ENCODE results near the gene BEX4. TPM values are rescaled to one million over a fixed set of nuclear protein-coding genes. Genes with fewer than 3 reads are reported as not detected.

Gene BEX4
- total and polyA plus RNA-seq, 10 of the 15 experiments (the other 5 are each of a cell fraction or from before 2014, with no cell fraction given): 0.76 to 3.3 (median 2.2) TPM

DNA sequence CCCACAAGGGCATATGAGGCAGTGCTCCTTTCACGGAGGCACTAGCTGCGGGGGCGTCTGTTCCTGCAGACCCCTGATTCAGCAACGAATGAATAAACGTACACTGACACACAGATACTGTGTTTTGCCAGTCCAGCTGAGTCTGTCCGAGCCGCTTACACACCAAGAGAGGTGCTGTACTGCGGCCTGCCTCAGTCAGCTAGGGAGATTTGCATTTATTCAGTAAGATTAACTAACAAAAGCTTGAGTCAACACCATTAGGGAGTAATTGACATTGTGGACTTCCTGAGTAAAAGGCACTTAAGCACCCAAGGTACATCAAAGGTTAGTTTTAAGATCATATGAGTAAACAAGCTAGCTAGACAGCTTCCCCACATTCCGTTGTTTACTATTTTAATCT, 31.0 kb upstream of the BEX4 start (continued):
- TF ChIP-seq, protein P1, sequence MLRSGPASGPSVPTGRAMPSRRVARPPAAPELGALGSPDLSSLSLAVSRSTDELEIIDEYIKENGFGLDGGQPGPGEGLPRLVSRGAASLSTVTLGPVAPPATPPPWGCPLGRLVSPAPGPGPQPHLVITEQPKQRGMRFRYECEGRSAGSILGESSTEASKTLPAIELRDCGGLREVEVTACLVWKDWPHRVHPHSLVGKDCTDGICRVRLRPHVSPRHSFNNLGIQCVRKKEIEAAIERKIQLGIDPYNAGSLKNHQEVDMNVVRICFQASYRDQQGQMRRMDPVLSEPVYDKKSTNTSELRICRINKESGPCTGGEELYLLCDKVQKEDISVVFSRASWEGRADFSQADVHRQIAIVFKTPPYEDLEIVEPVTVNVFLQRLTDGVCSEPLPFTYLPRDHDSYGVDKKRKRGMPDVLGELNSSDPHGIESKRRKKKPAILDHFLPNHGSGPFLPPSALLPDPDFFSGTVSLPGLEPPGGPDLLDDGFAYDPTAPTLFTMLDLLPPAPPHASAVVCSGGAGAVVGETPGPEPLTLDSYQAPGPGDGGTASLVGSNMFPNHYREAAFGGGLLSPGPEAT (IDR thresholded peaks at IDR 0.05; ENCODE audit: low read depth): no peak
- no peak for TF ChIP-seq ESRRA (IDR thresholded peaks at IDR 0.05; ENCODE audit: low read length)
- TF ChIP-seq ATF7 (IDR thresholded peaks at IDR 0.05; ENCODE audit: low read depth): no peak
- no peak for TF ChIP-seq ZBTB11 (CRISPR knock-in tag; IDR thresholded peaks at IDR 0.05)
- TF ChIP-seq HDGF (IDR thresholded peaks at IDR 0.05): no peak

- intact Hi-C loops (cut with micrococcal nuclease; ENCODE audit: unreplicated experiment): no loop called here
- no peaks in the 10 kb centered on the region for H3K79me2 ChIP-seq (ENCODE audit: control insufficient read depth, insufficient read depth, low read length)
- CTCF ChIA-PET: no interaction called here
- H3K4me3 ChIP-seq: no peak overlapping the region
- DNase-seq (ENCODE audit: low read depth, low spot score): no peak
- no peaks in the 10 kb centered on the region; a peak in 1 of 4 replicates for H3K27me3 ChIP-seq (replicated peaks in 1 of 2; ENCODE audit: control insufficient read depth in 2 of 2, insufficient read depth in 2 of 2, low read length in 1 of 2)
- H3K9me3 ChIP-seq (replicated peaks; ENCODE audit: control insufficient read depth, insufficient read depth, low read length): no peaks in the 10 kb centered on the region
- 0% methylated on average over 1 of the region's 1 CpG for WGBS (ENCODE audit: insufficient coverage, insufficient replicate concordance, low lambda C conversion rate, missing lambda C conversion rate)
- RAD21 ChIA-PET (ENCODE audit: unreplicated experiment): no interaction called here
- no peak overlapping the region for H3K4me2 ChIP-seq (ENCODE audit: control insufficient read depth, insufficient read depth)
- no peaks in the 10 kb centered on the region for H3K36me3 ChIP-seq (ENCODE audit: control insufficient read depth in 2 of 2, insufficient read depth in 2 of 2, low read length in 1 of 2)
- TF ChIP-seq SMAD1 (IDR thresholded peaks at IDR 0.05; ENCODE audit: low read depth, partially characterized antibody) (no peak), ZBED1 (IDR thresholded peaks at IDR 0.05; ENCODE audit: borderline replicate concordance) (no peak), IKZF2 (IDR thresholded peaks at IDR 0.05) (no peak)
- SMC1A ChIA-PET (ENCODE audit: uncharacterized antibody, unreplicated experiment): no interaction called here
- POLR2A ChIA-PET: no interaction called here
- no peak for ATAC-seq
- no peak overlapping the region for H2AFZ ChIP-seq (ENCODE audit: control insufficient read depth, low read depth, low read length)
- no peaks in the 10 kb centered on the region for H4K20me1 ChIP-seq (ENCODE audit: control insufficient read depth, insufficient read depth)
- H3K4me1 ChIP-seq (ENCODE audit: control insufficient read depth, insufficient read depth, low read length): no peaks in the 10 kb centered on the region
- no peak overlapping the region for H3K9ac ChIP-seq (ENCODE audit: control insufficient read depth, insufficient read depth, low read length)
- no peak for FAIRE-seq
- in situ Hi-C loops (cut with MboI): loop anchor here (25.0 kb wide), 1 partner anchor 1051 kb away; the partner anchor contains the start of genes TCEAL2 and TCEAL6
- BruUV-seq (replicated peaks): no TSS peak
- H3K27ac ChIP-seq (ENCODE audit: control insufficient read depth, insufficient read depth): no peak overlapping the region
Observed at GRCh38 chrX:103187953-103188475, 26.9 kb upstream of the BEX4 start.

Measured in GM12878 (cell line).